Spleen (tissue), 11 donors: ENCODE data around the gene PLEKHJ1. TPM values are rescaled to one million over a fixed set of nuclear protein-coding genes. Genes with fewer than 3 reads are reported as not detected.

ENCODE experiments used
- DNase-seq: peaks from one replicate; pipeline ENCODE4 v3.0.0-alpha.2; 2020
- H3K27ac ChIP-seq, 8 donors: fragments of 200-600 bp; sonication (generic) in 7 of 8; 1 replicate in 4 of 8; 2 replicates in 4 of 8; pipeline versions ENCODE4 v1.5.0 to v1.8.0; 2016 to 2021; ENCODE audit warnings: inconsistent platforms in 4 of 8, mild to moderate bottlenecking in 4 of 8, moderate library complexity in 1 of 8
- H3K27me3 ChIP-seq, 7 donors: fragments of 200-600 bp; sonication (generic) in 6 of 7; replicated peaks in 1 of 7; 1 replicate in 4 of 7; 2 replicates in 3 of 7; pipeline versions ENCODE4 v1.5.0 to v1.8.0; 2016 to 2021; ENCODE audit warnings: inconsistent platforms in 3 of 7, mild to moderate bottlenecking in 1 of 7
- H3K36me3 ChIP-seq, 6 donors: fragments of 200-600 bp; sonication (generic) in 5 of 6; 1 replicate in 4 of 6; 2 replicates in 2 of 6; pipeline versions ENCODE4 v1.5.0 to v1.8.0; 2016 to 2021; ENCODE audit warnings: inconsistent platforms in 2 of 6
- H3K4me1 ChIP-seq, 6 donors: fragments of 200-600 bp; sonication (generic) in 5 of 6; 1 replicate in 3 of 6; 2 replicates in 3 of 6; pipeline versions ENCODE4 v1.5.0 to v1.8.0; 2016 to 2021; ENCODE audit warnings: inconsistent platforms in 3 of 6
- H3K4me3 ChIP-seq, 8 donors: fragments of 200-600 bp; sonication (generic) in 7 of 8; 1 replicate in 4 of 8; 2 replicates in 4 of 8; pipeline versions ENCODE4 v1.5.0 to v1.8.0; 2016 to 2021; ENCODE audit warnings: inconsistent platforms in 4 of 8, mild to moderate bottlenecking in 4 of 8, moderate library complexity in 2 of 8
- H3K9me3 ChIP-seq, 8 donors: fragments of 200-600 bp; sonication (generic) in 7 of 8; 1 replicate in 4 of 8; 2 replicates in 4 of 8; pipeline versions ENCODE4 v1.5.0 to v1.8.0; 2016 to 2021; ENCODE audit warnings: inconsistent platforms in 4 of 8
- POLR2A ChIP-seq, 3 donors: fragments of 450-650 bp; IDR thresholded peaks; one replicate each; pipeline ENCODE4 v1.5.1; 2017; ENCODE audit warnings: antibody characterized with exemption in 3 of 3, mild to moderate bottlenecking in 1 of 3
- POLR2AphosphoS5 ChIP-seq, 3 donors: sonication (generic); formaldehyde crosslinking; IDR thresholded peaks; one replicate each; pipeline ENCODE4 v1.5.1; 2017; ENCODE audit warnings: antibody characterized with exemption in 3 of 3
- WGBS, 5 donors: extraction: QIAGEN DNeasy Blood & Tissue Kit in 3 of 5; methylation state at CpG; one replicate each; pipeline versions ENCODE4 v1.1.5 to v1.1.7; 2013 to 2018; 5-methylcytosine and 5-hydroxymethylcytosine counted together
- intact Hi-C: fragments of 100-400 bp; cut with DNase I; formaldehyde crosslinking; loops from one replicate; pipeline ENCODE4 v1.15.0; 2023; ENCODE audit warnings: low total_unique reads
- polyA plus RNA-seq, 3 donors: library from polyadenylated mRNA; stranded (reverse); fragments of 200-250 nt; gene quantifications; one replicate each; pipeline ENCODE4 v1.2.1, GENCODE V29; 2013
- total RNA-seq, 7 donors: library from RNA; depleted of rRNA in 3 of 7; stranded (reverse); fragments of >200 nt in 3 of 7; fragmentation: NEBNext Ultra II Directional in 4 of 7; extraction: Animal tissue kit (Norgen Biotek cat#: 25700) in 4 of 7; gene quantifications; one replicate each; pipeline versions ENCODE4 v1.1.0 to v1.2.1, GENCODE V29; 2016 to 2021
- TF ChIP-seq, protein P1 (sequence below), 11 experiments: fragments of 200-600 bp in 7 of 11; fragments of 450-650 bp in 4 of 11; sonication (generic) in 4 of 11; IDR thresholded peaks in 8 of 11; conservative IDR thresholded peaks in 3 of 11; 1 replicate in 7 of 11; 2 replicates in 4 of 11; pipeline versions ENCODE4 v1.4.0 to v1.8.0; 2016 to 2021; ENCODE audit warnings: antibody characterized with exemption in 11 of 11, inconsistent platforms in 4 of 11, mild to moderate bottlenecking in 1 of 11
- donor health status: healthy with polysubstance abuse.
- donor health status: DM: no; HTN: no; CAD: no; lungs with moderate emphysema.
- donor health status: DM: no; HTN: no; CAD: no.
- donor health status: Bipolar disorder and iron deficiency.
- donor health status: healthy.
- donor health status: DM: no; HTN: no; CAD: no.
- donor health status: DM: yes; HTN: yes; CAD: no.

The PLEKHJ1 gene
- total and polyA plus RNA-seq, 10 donors: 37.7 to 117 (median 57.4) TPM

- peak overlapping the region; percentile 92 to 100 (median 98) for H3K4me3 ChIP-seq
- 17 to 32% (median 24%) methylated on average over 26 to 43 of the region's 43 CpGs for WGBS, 5 donors
- TF ChIP-seq, protein P1, sequence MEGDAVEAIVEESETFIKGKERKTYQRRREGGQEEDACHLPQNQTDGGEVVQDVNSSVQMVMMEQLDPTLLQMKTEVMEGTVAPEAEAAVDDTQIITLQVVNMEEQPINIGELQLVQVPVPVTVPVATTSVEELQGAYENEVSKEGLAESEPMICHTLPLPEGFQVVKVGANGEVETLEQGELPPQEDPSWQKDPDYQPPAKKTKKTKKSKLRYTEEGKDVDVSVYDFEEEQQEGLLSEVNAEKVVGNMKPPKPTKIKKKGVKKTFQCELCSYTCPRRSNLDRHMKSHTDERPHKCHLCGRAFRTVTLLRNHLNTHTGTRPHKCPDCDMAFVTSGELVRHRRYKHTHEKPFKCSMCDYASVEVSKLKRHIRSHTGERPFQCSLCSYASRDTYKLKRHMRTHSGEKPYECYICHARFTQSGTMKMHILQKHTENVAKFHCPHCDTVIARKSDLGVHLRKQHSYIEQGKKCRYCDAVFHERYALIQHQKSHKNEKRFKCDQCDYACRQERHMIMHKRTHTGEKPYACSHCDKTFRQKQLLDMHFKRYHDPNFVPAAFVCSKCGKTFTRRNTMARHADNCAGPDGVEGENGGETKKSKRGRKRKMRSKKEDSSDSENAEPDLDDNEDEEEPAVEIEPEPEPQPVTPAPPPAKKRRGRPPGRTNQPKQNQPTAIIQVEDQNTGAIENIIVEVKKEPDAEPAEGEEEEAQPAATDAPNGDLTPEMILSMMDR (IDR thresholded peaks at IDR 0.05 in 8 of 11, conservative IDR thresholded peaks at IDR 0.05 in 3 of 11): no peak
- peak; percentile 51 to 83 (median 64) for TF ChIP-seq POLR2AphosphoS5 (IDR thresholded peaks at IDR 0.05)
- H3K36me3 ChIP-seq: peaks cover 0 to 52% (median 36%) of the 10 kb centered on the region in 6 donors
- intact Hi-C loops: loop anchor here (2.0 to 5.0 kb wide), 2 partner anchors 33 to 114 kb away; no protein-coding TSS in a partner anchor
- no peaks in the 10 kb centered on the region for H3K9me3 ChIP-seq
- H3K4me1 ChIP-seq: peaks cover 49 to 83% (median 82%) of the 10 kb centered on the region in 6 donors
- no peaks in the 10 kb centered on the region for H3K27me3 ChIP-seq
- H3K27ac ChIP-seq: peak overlapping the region; percentile 93 to 100 (median 100)
- peak; percentile 85 for DNase-seq
Measured at GRCh38 chr19:2271234-2272103, 35.3 kb upstream of the PLEKHJ1 start.

DNA sequence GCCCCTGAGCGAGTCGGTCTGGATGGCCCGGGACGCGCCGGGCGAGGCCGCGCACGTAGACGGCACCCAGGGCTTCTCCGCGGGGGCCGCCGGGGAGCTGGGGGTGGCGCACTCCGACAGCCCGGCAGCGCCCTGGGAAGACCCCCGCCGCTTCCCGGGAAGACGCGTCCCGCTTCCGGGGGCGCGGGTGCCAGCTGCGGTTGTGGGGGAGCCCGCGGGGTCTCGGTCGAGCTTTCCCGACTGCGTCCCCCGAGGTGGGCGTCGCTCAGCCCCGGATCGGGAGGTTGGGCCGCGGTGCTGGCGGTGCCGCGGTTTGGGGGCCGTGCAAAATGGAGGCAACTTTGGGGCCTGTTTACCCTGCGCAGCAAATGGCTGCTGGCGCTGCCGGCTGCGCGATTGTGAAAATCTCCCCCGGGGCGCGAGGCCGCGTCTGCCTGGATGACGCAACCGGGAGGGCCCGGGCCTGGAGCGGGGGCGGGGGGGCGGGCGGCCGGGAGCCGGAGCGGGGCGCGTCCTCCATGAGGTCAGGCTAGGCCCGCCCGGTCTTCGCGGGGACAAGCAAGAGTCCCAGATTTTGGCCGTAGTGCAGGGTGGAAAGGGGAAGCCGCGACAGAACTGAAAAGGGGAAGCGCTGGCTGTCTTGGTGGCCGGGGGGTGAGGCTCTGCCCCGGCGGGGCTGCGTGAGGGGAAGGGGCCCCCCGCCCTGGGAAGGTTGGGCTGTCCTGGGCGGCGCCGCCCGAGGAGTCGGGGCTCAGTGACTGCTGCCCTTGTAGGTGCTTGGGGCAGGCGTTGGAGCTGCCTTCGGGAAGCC is 34.5 kb upstream of the PLEKHJ1 start:
- DNase-seq: peak; percentile 96
- TF ChIP-seq, protein P1 (IDR thresholded peaks at IDR 0.05 in 8 of 11, conservative IDR thresholded peaks at IDR 0.05 in 3 of 11): no peak
- TF ChIP-seq POLR2A (IDR thresholded peaks at IDR 0.05) (no peak), POLR2AphosphoS5 (IDR thresholded peaks at IDR 0.05) (peak; percentile 78 to 91 (median 84))
- Histone ChIP-seq H3K9me3 (no peaks in the 10 kb centered on the region), H3K4me1 (peaks cover 49 to 83% (median 82%) of the 10 kb centered on the region in 6 donors), H3K27ac (peak overlapping the region; percentile 93 to 100 (median 100)), H3K4me3 (peak overlapping the region; percentile 92 to 100 (median 98)), H3K36me3 (peaks cover 0 to 43% (median 27%) of the 10 kb centered on the region in 6 donors), H3K27me3 (no peaks in the 10 kb centered on the region)
- 0 to 1% (median 1%) methylated on average over 42 to 88 of the region's 88 CpGs for WGBS, 5 donors
- intact Hi-C loops: loop anchor here (2.0 to 5.0 kb wide), 2 partner anchors 32 to 113 kb away; no protein-coding TSS in a partner anchor

DNA sequence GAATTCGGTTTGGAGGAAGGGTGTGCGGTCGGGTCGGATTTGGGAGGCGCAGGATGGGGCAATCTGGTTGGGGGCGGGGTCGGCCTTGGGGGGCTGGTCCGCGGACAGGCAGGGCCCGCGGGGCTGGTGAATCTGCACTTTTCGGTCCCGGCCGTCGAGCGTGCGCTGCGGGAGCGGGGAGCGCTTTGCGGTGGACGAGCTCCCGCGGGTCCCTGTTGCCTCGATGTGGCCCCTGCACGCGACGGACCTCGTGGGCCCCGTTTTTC is 34.0 kb upstream of the PLEKHJ1 start:
- Histone ChIP-seq H3K9me3 (no peaks in the 10 kb centered on the region), H3K4me1 (peaks cover 47 to 83% (median 80%) of the 10 kb centered on the region in 6 donors), H3K27ac (peak overlapping the region; percentile 93 to 100 (median 100)), H3K27me3 (no peaks in the 10 kb centered on the region), H3K36me3 (peaks cover 0 to 38% (median 22%) of the 10 kb centered on the region in 6 donors), H3K4me3 (peak overlapping the region; percentile 92 to 100 (median 98))
- TF ChIP-seq POLR2AphosphoS5 (IDR thresholded peaks at IDR 0.05) (no peak), POLR2A (IDR thresholded peaks at IDR 0.05) (no peak)
- TF ChIP-seq, protein P1 (IDR thresholded peaks at IDR 0.05 in 8 of 11, conservative IDR thresholded peaks at IDR 0.05 in 3 of 11): no peak
- WGBS, 5 donors: 0 to 1% (median 0%) methylated on average over 7 to 30 of the region's 30 CpGs
- intact Hi-C loops: loop anchor here (2.0 to 5.0 kb wide), 2 partner anchors 31 to 113 kb away; no protein-coding TSS in a partner anchor
- DNase-seq: peak; percentile 94
